Measurements from ENCODE around the gene PCID2. TPM values are rescaled to one million over a fixed set of nuclear protein-coding genes. Genes with fewer than 3 reads are reported as not detected.

Gene PCID2
- total RNA-seq, 1 donor from 2014 or later, result 44.9 TPM

GRCh38 chr13:113176822-113177221 lies 31.6 kb downstream of the PCID2 start:
- Histone ChIP-seq H3K9me3 (no peaks in the 10 kb centered on the region), H3K4me3 (no peak overlapping the region), H3K27me3 (no peaks in the 10 kb centered on the region), H3K4me1 (no peaks in the 10 kb centered on the region), H3K36me3 (peaks cover 0 to 65% of the 10 kb centered on the region in 2 donors), H3K27ac (no peak overlapping the region)
- intact Hi-C loops (cut with DNase I), result no loop called here
- DNase-seq (ENCODE audit: extremely low spot score in 2 of 2), result no peak
- no peak for TF ChIP-seq POLR2A (IDR thresholded peaks at IDR 0.05)

- no peaks in the 10 kb centered on the region for H3K4me1 ChIP-seq
- TF ChIP-seq CTCF (IDR thresholded peaks at IDR 0.05) (no peak), POLR2AphosphoS5 (IDR thresholded peaks at IDR 0.05; ENCODE audit: insufficient read depth in 1 of 2, low read depth in 1 of 2) (no peak), POLR2A (IDR thresholded peaks at IDR 0.05) (no peak)
- H3K27me3 ChIP-seq, result no peaks in the 10 kb centered on the region
- no peak for DNase-seq (ENCODE audit: extremely low spot score in 2 of 2)
- intact Hi-C loops (cut with DNase I), result no loop called here
- no peak overlapping the region for H3K27ac ChIP-seq
- H3K9me3 ChIP-seq, result no peaks in the 10 kb centered on the region
- peaks cover 0 to 67% of the 10 kb centered on the region in 2 donors for H3K36me3 ChIP-seq
- no peak overlapping the region for H3K4me3 ChIP-seq
These were observed 32.2 kb downstream of the PCID2 start for GRCh38 chr13:113176280-113176679.

- H3K27ac ChIP-seq, result no peak overlapping the region
- intact Hi-C loops (cut with DNase I), result no loop called here
- H3K9me3 ChIP-seq, result no peaks in the 10 kb centered on the region
- H3K4me1 ChIP-seq, result no peaks in the 10 kb centered on the region
- peaks cover 0 to 29% of the 10 kb centered on the region in 2 donors for H3K36me3 ChIP-seq
- H3K27me3 ChIP-seq, result no peaks in the 10 kb centered on the region
- DNase-seq (ENCODE audit: extremely low spot score in 2 of 2), result no peak
- TF ChIP-seq CTCF (IDR thresholded peaks at IDR 0.05) (no peak), POLR2A (IDR thresholded peaks at IDR 0.05) (no peak), POLR2AphosphoS5 (IDR thresholded peaks at IDR 0.05; ENCODE audit: insufficient read depth in 1 of 2, low read depth in 1 of 2) (no peak)
- no peak overlapping the region for H3K4me3 ChIP-seq
These were observed 36.0 kb downstream of the PCID2 start for GRCh38 chr13:113172419-113172926.

GRCh38 chr13:113171250-113172125 lies 37.0 kb downstream of the PCID2 start:
- TF ChIP-seq POLR2AphosphoS5 (IDR thresholded peaks at IDR 0.05; ENCODE audit: insufficient read depth in 1 of 2, low read depth in 1 of 2) (no peak), POLR2A (IDR thresholded peaks at IDR 0.05) (no peak), CTCF (IDR thresholded peaks at IDR 0.05) (no peak)
- intact Hi-C loops (cut with DNase I), result no loop called here

GRCh38 chr13:113170511-113170910 lies 38.0 kb downstream of the PCID2 start:
- no peak for DNase-seq (ENCODE audit: extremely low spot score in 2 of 2)
- Histone ChIP-seq H3K4me3 (no peak overlapping the region), H3K27me3 (no peaks in the 10 kb centered on the region), H3K36me3 (peaks cover 0 to 11% of the 10 kb centered on the region in 2 donors), H3K9me3 (no peaks in the 10 kb centered on the region), H3K4me1 (no peaks in the 10 kb centered on the region), H3K27ac (no peak overlapping the region)
- intact Hi-C loops (cut with DNase I), result no loop called here
- no peak for TF ChIP-seq CTCF (IDR thresholded peaks at IDR 0.05)
- TF ChIP-seq POLR2AphosphoS5 (IDR thresholded peaks at IDR 0.05; ENCODE audit: insufficient read depth in 1 of 2, low read depth in 1 of 2), result no peak
- no peak for TF ChIP-seq POLR2A (IDR thresholded peaks at IDR 0.05)

More at GRCh38 chr13:113171250-113172125, 37.0 kb downstream of the PCID2 start:
- H3K4me1 ChIP-seq, result no peaks in the 10 kb centered on the region
- DNase-seq (ENCODE audit: extremely low spot score in 2 of 2), result no peak
- no peaks in the 10 kb centered on the region for H3K9me3 ChIP-seq
- no peak overlapping the region for H3K27ac ChIP-seq
- no peak overlapping the region for H3K4me3 ChIP-seq
- peaks cover 0 to 19% of the 10 kb centered on the region in 2 donors for H3K36me3 ChIP-seq
- no peaks in the 10 kb centered on the region for H3K27me3 ChIP-seq
